ENCODE measurements around the gene CSPG4. TPM values are rescaled to one million over a fixed set of nuclear protein-coding genes. Genes with fewer than 3 reads are reported as not detected.

CSPG4 gene
- total and polyA plus RNA-seq, 2 donors (not counting 3 experiments of a cell fraction or from before 2014, with no cell fraction given), result not detected

DNA sequence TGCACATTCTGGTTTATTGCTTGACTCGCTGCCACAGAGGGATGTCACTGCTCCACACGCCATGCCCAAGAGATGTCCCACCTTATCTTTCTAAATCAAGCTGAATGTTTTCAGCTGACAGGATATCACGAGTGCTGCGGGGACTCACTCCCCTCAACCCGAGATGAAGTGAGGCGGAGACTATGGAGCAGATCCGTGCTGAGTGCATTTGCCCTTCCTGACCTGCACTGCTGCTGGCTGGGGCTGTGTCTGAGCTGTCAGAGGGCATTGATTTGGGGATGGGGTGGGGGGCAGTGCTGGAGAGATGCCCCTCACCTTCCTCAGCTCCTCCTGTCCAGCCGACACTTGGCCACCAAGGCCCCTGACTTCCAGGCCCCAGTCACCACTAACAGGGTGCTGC is 40.5 kb upstream of the CSPG4 start:
- Histone ChIP-seq H3K27ac (ENCODE audit: insufficient read depth, low read depth, low read length) (no peak overlapping the region), H3K27me3 (ENCODE audit: control insufficient read depth in 2 of 2, insufficient read depth in 2 of 2, low read length in 2 of 2) (no peaks in the 10 kb centered on the region), H3K4me2 (ENCODE audit: insufficient read depth, low read length) (no peak overlapping the region), H3K36me3 (ENCODE audit: control insufficient read depth in 2 of 2, extremely low read depth in 1 of 2, insufficient read depth in 2 of 2, low read length in 2 of 2) (no peaks in the 10 kb centered on the region), H3K9me1 (replicated peaks; ENCODE audit: control insufficient read depth, extremely low read depth, insufficient read depth, low read length) (no peaks in the 10 kb centered on the region), H3K79me2 (ENCODE audit: control insufficient read depth, insufficient read depth, low read length) (no peaks in the 10 kb centered on the region), H3K4me1 (ENCODE audit: control insufficient read depth, extremely low read depth, insufficient read depth, low read length) (no peaks in the 10 kb centered on the region), H3K4me3 (replicated peaks in 1 of 3; ENCODE audit: insufficient read depth in 1 of 3, low read depth in 1 of 3, low read length in 3 of 3) (no peak overlapping the region), H3K9me3 (replicated peaks; ENCODE audit: control insufficient read depth, insufficient read depth, low read length) (no peaks in the 10 kb centered on the region), H2AFZ (ENCODE audit: low read depth, low read length) (no peak overlapping the region), H4K20me1 (replicated peaks; ENCODE audit: control insufficient read depth, extremely low read depth, insufficient read depth, low read length) (no peaks in the 10 kb centered on the region), H3K9ac (replicated peaks; ENCODE audit: extremely low read depth, insufficient read depth, low read length) (no peak overlapping the region)
- TF ChIP-seq, protein P1, sequence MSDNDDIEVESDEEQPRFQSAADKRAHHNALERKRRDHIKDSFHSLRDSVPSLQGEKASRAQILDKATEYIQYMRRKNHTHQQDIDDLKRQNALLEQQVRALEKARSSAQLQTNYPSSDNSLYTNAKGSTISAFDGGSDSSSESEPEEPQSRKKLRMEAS (IDR thresholded peaks at IDR 0.05; ENCODE audit: insufficient read depth, insufficient read length), result no peak
- TF ChIP-seq, protein P2, sequence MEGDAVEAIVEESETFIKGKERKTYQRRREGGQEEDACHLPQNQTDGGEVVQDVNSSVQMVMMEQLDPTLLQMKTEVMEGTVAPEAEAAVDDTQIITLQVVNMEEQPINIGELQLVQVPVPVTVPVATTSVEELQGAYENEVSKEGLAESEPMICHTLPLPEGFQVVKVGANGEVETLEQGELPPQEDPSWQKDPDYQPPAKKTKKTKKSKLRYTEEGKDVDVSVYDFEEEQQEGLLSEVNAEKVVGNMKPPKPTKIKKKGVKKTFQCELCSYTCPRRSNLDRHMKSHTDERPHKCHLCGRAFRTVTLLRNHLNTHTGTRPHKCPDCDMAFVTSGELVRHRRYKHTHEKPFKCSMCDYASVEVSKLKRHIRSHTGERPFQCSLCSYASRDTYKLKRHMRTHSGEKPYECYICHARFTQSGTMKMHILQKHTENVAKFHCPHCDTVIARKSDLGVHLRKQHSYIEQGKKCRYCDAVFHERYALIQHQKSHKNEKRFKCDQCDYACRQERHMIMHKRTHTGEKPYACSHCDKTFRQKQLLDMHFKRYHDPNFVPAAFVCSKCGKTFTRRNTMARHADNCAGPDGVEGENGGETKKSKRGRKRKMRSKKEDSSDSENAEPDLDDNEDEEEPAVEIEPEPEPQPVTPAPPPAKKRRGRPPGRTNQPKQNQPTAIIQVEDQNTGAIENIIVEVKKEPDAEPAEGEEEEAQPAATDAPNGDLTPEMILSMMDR (IDR thresholded peaks at IDR 0.05; ENCODE audit: extremely low read depth in 1 of 2, insufficient read depth in 1 of 2, low read depth in 1 of 2, low read length in 2 of 2), result no peak
- TF ChIP-seq POLR2AphosphoS5 (IDR thresholded peaks at IDR 0.05; ENCODE audit: insufficient read depth, low read depth, low read length) (no peak), MYC (IDR thresholded peaks at IDR 0.05; ENCODE audit: low read depth, low read length) (no peak), FOS (IDR thresholded peaks at IDR 0.05; ENCODE audit: borderline replicate concordance, insufficient read depth, low read length) (no peak), GATA2 (IDR thresholded peaks at IDR 0.05; ENCODE audit: insufficient read depth, insufficient read length, low read depth, low read length) (no peak), JUN (IDR thresholded peaks at IDR 0.05; ENCODE audit: borderline replicate concordance, insufficient read depth, insufficient read length, low read depth) (no peak), EZH2 (IDR thresholded peaks at IDR 0.05; ENCODE audit: borderline replicate concordance, low read depth, low read length, severe bottlenecking) (no peak), POLR2A (IDR thresholded peaks at IDR 0.05; ENCODE audit: low read depth, low read length) (no peak)
- dilution Hi-C loops (cut with MboI; ENCODE audit: extremely low pct_ligation_motif_present, low sequenced_read_pairs) (no loop called here), intact Hi-C loops (cut with micrococcal nuclease) (no loop called here)
- CTCF ChIA-PET, result interaction anchor here (0.6 kb wide), 1 partner anchor 26 kb away, joined by 3 read pairs; no protein-coding TSS in a partner anchor
- no peak for FAIRE-seq
- POLR2A ChIA-PET, result no interaction called here
- DNase-seq (ENCODE audit: low read depth, low spot score), result no peak
- BruUV-seq (replicated peaks), result no TSS peak
